HepG2 (cell line): ENCODE measurements around the gene ALG9. TPM values are rescaled to one million over a fixed set of nuclear protein-coding genes. Genes with fewer than 3 reads are reported as not detected.
A peak's percentile ranks its signal among the peaks of the same experiment; 100 is the strongest.

ENCODE experiments used
- AHR ChIP-seq: IDR thresholded peaks from 2 replicates; pipeline ENCODE4 v1.6.1; 2018; ENCODE audit warnings: missing genetic modification reagents, missing compliant biosample characterization
- FOXK2 ChIP-seq: fragments of 450-650 bp; IDR thresholded peaks from 2 replicates; pipeline ENCODE4 v1.6.1; 2016
- HES4 ChIP-seq: sonication (generic); formaldehyde crosslinking; IDR thresholded peaks from 2 replicates; pipeline ENCODE4 v1.9.0; 2021; ENCODE audit warnings: mild to moderate bottlenecking, missing genetic modification reagents, borderline replicate concordance
- IRF2 ChIP-seq: IDR thresholded peaks from 2 replicates; pipeline ENCODE4 v1.6.1; 2018; ENCODE audit warnings: missing genetic modification reagents, missing compliant biosample characterization
- SPEN ChIP-seq: sonication (generic); formaldehyde crosslinking; IDR thresholded peaks from 2 replicates; pipeline ENCODE4 v1.5.1; 2020; ENCODE audit warnings: low read depth, mild to moderate bottlenecking, missing genetic modification reagents
- TCF7 ChIP-seq: sonication (generic); IDR thresholded peaks from 2 replicates; pipeline ENCODE4 v1.6.1; 2016; ENCODE audit warnings: antibody characterized with exemption, low read depth
- TMF1 ChIP-seq: sonication (generic); formaldehyde crosslinking; IDR thresholded peaks from 2 replicates; pipeline ENCODE4 v1.8.1; 2022; ENCODE audit warnings: low read depth, missing genetic modification reagents
- ZNF547 ChIP-seq: sonication (generic); formaldehyde crosslinking; IDR thresholded peaks from 2 replicates; pipeline ENCODE4 v1.5.1; 2020; ENCODE audit warnings: mild to moderate bottlenecking, missing genetic modification reagents
- ZNF7 ChIP-seq: IDR thresholded peaks from 2 replicates; pipeline ENCODE4 v1.6.1; 2016; ENCODE audit warnings: missing biosample characterization, missing genetic modification reagents
- ZSCAN20 ChIP-seq: sonication (generic); formaldehyde crosslinking; IDR thresholded peaks from 2 replicates; pipeline ENCODE4 v1.4.0; 2020; ENCODE audit warnings: missing genetic modification reagents, mild to moderate bottlenecking, borderline replicate concordance
- polyA plus RNA-seq, 8 experiments: library from polyadenylated mRNA; depleted of rRNA in 3 of 8; stranded (reverse) in 7 of 8; unstranded in 1 of 8; fragments of >200 nt; fragmentation: Illumina TruSeq in 4 of 8; extraction: Trizol in 4 of 8; gene quantifications; 2 replicates each; pipeline versions ENCODE4 v1.2.1 to v1.2.3, GENCODE V29; 2011 to 2016; ENCODE audit warnings: low read depth in 4 of 8, missing spikeins in 1 of 8, mixed read lengths in 1 of 8; ENCODE audit not compliant: insufficient read depth in 1 of 8
- total RNA-seq, 5 experiments: library from RNA; depleted of rRNA; stranded (reverse); fragments of >200 nt; fragmentation: Illumina TruSeq; extraction: Trizol; gene quantifications; 2 replicates each; pipeline ENCODE4 v1.2.3, GENCODE V29; 2016; ENCODE audit warnings: low read depth in 1 of 5
- TF ChIP-seq, protein P1 (sequence below): sonication (generic); formaldehyde crosslinking; IDR thresholded peaks from one replicate; pipeline ENCODE4 v1.5.1; 2020; ENCODE audit warnings: mild to moderate bottlenecking, missing genetic modification reagents; ENCODE audit errors: not compliant biosample characterization
- TF ChIP-seq, protein P2 (sequence below): sonication (generic); formaldehyde crosslinking; conservative IDR thresholded peaks from 2 replicates; pipeline ENCODE4 v1.8.0; 2022; ENCODE audit warnings: missing genetic modification reagents
- TF ChIP-seq, protein P3 (sequence below), 2 experiments: IDR thresholded peaks; 2 replicates each; pipeline ENCODE4 v1.6.1; 2011 to 2012; ENCODE audit warnings: low read length in 2 of 2, borderline replicate concordance in 1 of 2, low read depth in 1 of 2, mild to moderate bottlenecking in 1 of 2, moderate library complexity in 1 of 2
- TF ChIP-seq, protein P4 (sequence below): sonication (generic); formaldehyde crosslinking; IDR thresholded peaks from 2 replicates; pipeline ENCODE4 v1.4.0; 2020; ENCODE audit warnings: mild to moderate bottlenecking, missing genetic modification reagents

The ALG9 gene
- total and polyA plus RNA-seq, 2 of the 13 experiments (the other 11 are each of a cell fraction or from before 2014, with no cell fraction given): 39.4 to 40.6 TPM

DNA sequence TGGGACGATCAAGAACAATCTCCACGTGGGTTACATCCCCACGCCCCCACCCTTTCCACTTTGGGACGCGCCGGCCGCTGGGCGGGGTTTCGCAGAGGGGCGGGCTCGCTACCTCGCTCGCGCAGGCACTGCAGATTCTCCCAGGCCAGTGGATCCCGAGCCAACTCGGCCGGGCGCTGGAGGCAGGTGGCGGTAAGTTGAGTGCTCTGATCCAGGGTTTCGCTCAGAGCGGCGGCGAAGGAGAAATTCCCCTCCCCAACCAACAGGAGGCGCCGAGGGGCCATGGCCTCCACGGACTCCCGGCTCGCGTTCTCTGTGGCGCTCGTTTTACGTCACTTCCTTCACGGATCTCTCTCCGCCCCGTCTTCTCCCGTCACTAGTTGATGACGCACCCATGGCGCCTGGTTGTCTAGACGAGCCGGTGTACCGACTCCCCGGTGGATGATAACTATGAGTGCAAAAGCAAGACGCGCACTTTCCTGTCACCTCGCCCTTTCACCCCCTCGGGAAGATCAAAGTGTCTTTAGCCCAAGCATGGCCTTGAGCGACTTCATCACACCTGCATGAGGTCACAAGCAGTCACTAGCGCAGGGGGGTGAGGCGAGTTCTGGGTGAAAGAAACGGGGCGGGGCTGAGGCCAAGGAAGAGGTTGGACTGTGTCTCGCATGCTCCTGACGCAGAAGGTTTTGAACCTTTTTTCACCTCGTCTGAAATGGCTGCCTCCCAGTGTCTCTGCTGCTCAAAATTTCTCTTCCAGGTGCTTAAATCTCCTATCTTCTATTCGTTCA lies 7.7 kb upstream of the ALG9 start, which contains the start of the genes CFAP68 and FDXACB1 (continued):
- TF ChIP-seq, protein P1, sequence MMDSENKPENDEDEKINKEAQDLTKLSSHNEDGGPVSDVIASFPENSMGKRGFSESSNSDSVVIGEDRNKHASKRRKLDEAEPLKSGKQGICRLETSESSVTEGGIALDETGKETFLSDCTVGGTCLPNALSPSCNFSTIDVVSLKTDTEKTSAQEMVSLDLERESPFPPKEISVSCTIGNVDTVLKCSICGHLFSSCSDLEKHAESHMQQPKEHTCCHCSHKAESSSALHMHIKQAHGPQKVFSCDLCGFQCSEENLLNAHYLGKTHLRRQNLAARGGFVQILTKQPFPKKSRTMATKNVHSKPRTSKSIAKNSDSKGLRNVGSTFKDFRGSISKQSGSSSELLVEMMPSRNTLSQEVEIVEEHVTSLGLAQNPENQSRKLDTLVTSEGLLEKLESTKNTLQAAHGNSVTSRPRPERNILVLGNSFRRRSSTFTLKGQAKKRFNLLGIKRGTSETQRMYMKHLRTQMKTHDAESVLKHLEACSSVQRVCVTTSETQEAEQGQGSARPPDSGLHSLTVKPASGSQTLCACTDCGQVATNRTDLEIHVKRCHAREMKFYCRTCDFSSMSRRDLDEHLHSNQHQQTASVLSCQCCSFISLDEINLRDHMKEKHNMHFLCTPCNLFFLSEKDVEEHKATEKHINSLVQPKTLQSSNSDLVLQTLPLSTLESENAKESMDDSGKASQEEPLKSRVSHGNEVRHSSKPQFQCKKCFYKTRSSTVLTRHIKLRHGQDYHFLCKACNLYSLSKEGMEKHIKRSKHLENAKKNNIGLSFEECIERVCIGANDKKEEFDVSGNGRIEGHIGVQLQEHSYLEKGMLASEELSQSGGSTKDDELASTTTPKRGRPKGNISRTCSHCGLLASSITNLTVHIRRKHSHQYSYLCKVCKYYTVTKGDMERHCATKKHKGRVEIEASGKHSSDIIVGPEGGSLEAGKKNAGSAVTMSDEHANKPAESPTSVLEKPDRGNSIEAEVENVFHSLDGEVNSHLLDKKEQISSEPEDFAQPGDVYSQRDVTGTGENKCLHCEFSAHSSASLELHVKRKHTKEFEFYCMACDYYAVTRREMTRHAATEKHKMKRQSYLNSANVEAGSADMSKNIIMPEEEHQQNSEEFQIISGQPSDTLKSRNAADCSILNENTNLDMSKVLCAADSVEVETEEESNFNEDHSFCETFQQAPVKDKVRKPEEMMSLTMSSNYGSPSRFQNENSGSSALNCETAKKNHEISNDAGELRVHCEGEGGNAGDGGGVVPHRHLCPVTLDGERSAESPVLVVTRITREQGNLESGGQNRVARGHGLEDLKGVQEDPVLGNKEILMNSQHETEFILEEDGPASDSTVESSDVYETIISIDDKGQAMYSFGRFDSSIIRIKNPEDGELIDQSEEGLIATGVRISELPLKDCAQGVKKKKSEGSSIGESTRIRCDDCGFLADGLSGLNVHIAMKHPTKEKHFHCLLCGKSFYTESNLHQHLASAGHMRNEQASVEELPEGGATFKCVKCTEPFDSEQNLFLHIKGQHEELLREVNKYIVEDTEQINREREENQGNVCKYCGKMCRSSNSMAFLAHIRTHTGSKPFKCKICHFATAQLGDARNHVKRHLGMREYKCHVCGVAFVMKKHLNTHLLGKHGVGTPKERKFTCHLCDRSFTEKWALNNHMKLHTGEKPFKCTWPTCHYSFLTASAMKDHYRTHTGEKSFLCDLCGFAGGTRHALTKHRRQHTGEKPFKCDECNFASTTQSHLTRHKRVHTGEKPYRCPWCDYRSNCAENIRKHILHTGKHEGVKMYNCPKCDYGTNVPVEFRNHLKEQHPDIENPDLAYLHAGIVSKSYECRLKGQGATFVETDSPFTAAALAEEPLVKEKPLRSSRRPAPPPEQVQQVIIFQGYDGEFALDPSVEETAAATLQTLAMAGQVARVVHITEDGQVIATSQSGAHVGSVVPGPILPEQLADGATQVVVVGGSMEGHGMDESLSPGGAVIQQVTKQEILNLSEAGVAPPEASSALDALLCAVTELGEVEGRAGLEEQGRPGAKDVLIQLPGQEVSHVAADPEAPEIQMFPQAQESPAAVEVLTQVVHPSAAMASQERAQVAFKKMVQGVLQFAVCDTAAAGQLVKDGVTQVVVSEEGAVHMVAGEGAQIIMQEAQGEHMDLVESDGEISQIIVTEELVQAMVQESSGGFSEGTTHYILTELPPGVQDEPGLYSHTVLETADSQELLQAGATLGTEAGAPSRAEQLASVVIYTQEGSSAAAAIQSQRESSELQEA (CRISPR knock-in tag): no peak
- TF ChIP-seq, protein P2, sequence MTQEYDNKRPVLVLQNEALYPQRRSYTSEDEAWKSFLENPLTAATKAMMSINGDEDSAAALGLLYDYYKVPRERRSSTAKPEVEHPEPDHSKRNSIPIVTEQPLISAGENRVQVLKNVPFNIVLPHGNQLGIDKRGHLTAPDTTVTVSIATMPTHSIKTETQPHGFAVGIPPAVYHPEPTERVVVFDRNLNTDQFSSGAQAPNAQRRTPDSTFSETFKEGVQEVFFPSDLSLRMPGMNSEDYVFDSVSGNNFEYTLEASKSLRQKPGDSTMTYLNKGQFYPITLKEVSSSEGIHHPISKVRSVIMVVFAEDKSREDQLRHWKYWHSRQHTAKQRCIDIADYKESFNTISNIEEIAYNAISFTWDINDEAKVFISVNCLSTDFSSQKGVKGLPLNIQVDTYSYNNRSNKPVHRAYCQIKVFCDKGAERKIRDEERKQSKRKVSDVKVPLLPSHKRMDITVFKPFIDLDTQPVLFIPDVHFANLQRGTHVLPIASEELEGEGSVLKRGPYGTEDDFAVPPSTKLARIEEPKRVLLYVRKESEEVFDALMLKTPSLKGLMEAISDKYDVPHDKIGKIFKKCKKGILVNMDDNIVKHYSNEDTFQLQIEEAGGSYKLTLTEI (CRISPR knock-in tag): no peak
- TF ChIP-seq ZSCAN20 (CRISPR knock-in tag) (no peak), TMF1 (CRISPR knock-in tag) (no peak), FOXK2 (peak; percentile 65; the same call in 1 of the 2 replicates), TCF7 (peak; percentile 77), AHR (peak; percentile 45; the same call in 1 of the 2 replicates), HES4 (CRISPR knock-in tag) (peak; percentile 51; the same call in 1 of the 2 replicates), SPEN (CRISPR knock-in tag) (peak; percentile 73), ZNF7 (CRISPR knock-in tag) (no peak), ZNF547 (CRISPR knock-in tag) (0 out of 2 replicates have a peak, but pooled peaks have one; percentile 25), IRF2 (CRISPR knock-in tag) (peak; percentile 92)
- TF ChIP-seq, protein P3, sequence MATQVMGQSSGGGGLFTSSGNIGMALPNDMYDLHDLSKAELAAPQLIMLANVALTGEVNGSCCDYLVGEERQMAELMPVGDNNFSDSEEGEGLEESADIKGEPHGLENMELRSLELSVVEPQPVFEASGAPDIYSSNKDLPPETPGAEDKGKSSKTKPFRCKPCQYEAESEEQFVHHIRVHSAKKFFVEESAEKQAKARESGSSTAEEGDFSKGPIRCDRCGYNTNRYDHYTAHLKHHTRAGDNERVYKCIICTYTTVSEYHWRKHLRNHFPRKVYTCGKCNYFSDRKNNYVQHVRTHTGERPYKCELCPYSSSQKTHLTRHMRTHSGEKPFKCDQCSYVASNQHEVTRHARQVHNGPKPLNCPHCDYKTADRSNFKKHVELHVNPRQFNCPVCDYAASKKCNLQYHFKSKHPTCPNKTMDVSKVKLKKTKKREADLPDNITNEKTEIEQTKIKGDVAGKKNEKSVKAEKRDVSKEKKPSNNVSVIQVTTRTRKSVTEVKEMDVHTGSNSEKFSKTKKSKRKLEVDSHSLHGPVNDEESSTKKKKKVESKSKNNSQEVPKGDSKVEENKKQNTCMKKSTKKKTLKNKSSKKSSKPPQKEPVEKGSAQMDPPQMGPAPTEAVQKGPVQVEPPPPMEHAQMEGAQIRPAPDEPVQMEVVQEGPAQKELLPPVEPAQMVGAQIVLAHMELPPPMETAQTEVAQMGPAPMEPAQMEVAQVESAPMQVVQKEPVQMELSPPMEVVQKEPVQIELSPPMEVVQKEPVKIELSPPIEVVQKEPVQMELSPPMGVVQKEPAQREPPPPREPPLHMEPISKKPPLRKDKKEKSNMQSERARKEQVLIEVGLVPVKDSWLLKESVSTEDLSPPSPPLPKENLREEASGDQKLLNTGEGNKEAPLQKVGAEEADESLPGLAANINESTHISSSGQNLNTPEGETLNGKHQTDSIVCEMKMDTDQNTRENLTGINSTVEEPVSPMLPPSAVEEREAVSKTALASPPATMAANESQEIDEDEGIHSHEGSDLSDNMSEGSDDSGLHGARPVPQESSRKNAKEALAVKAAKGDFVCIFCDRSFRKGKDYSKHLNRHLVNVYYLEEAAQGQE (IDR thresholded peaks at IDR 0.05; ENCODE audit: borderline replicate concordance in 1 of 2, low read depth in 1 of 2, low read length in 2 of 2): 0 out of 4 replicates have a peak, but pooled peaks of 1 of the 2 experiments have one; percentile 20
- TF ChIP-seq, protein P4, sequence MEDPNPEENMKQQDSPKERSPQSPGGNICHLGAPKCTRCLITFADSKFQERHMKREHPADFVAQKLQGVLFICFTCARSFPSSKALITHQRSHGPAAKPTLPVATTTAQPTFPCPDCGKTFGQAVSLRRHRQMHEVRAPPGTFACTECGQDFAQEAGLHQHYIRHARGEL (CRISPR knock-in tag): no peak
